H1 (cell line): Measurements from ENCODE around the gene GALNT9. TPM values are rescaled to one million over a fixed set of nuclear protein-coding genes. Genes with fewer than 3 reads are reported as not detected.

Experiments used
- SAP30 ChIP-seq: fragments of 300-600 bp; sonication (generic); IDR thresholded peaks from 2 replicates; pipeline ENCODE4 v1.7.1; 2012; ENCODE audit warnings: low read length, moderate library complexity, mild to moderate bottlenecking, inconsistent platforms; ENCODE audit not compliant: insufficient read depth, insufficient replicate concordance
- SUZ12 ChIP-seq: fragments of 200-600 bp; sonication (generic); IDR thresholded peaks from 2 replicates; pipeline ENCODE4 v1.6.1; 2012; ENCODE audit warnings: mild to moderate bottlenecking, inconsistent platforms, low read length, moderate library complexity, mixed read lengths
- ZNF274 ChIP-seq: IDR thresholded peaks from 2 replicates; pipeline ENCODE4 v1.7.0; 2012; ENCODE audit warnings: low read length, borderline replicate concordance; ENCODE audit errors: extremely low read depth
- polyA plus RNA-seq, 7 experiments: library from polyadenylated mRNA; depleted of rRNA in 3 of 7; stranded (reverse) in 5 of 7; unstranded in 2 of 7; fragments of >200 nt in 5 of 7; fragments of 200-250 nt in 2 of 7; gene quantifications; 1 replicate in 5 of 7; 2 replicates in 1 of 7; 4 replicates in 1 of 7; pipeline versions ENCODE4 v1.2.1 to v1.2.3, GENCODE V29; 2011 to 2013; ENCODE audit warnings: missing spikeins in 2 of 7, mixed read lengths in 2 of 7
- total RNA-seq: library from RNA; stranded (reverse); fragmentation: NEBNext Ultra II Directional; extraction: Animal tissue kit (Norgen Biotek cat#: 25700); gene quantifications from 2 replicates; pipeline ENCODE4 v1.2.1, GENCODE V29; 2021
- TF ChIP-seq, protein P1 (sequence below): IDR thresholded peaks from 2 replicates; pipeline ENCODE4 v1.6.1; 2011; ENCODE audit warnings: low read depth, mild to moderate bottlenecking, low read length; ENCODE audit not compliant: insufficient read depth

The GALNT9 gene
- total and polyA plus RNA-seq, 2 of the 8 experiments (the other 6 are each of a cell fraction or from before 2014, with no cell fraction given), result 2.0 to 3.6 TPM

DNA sequence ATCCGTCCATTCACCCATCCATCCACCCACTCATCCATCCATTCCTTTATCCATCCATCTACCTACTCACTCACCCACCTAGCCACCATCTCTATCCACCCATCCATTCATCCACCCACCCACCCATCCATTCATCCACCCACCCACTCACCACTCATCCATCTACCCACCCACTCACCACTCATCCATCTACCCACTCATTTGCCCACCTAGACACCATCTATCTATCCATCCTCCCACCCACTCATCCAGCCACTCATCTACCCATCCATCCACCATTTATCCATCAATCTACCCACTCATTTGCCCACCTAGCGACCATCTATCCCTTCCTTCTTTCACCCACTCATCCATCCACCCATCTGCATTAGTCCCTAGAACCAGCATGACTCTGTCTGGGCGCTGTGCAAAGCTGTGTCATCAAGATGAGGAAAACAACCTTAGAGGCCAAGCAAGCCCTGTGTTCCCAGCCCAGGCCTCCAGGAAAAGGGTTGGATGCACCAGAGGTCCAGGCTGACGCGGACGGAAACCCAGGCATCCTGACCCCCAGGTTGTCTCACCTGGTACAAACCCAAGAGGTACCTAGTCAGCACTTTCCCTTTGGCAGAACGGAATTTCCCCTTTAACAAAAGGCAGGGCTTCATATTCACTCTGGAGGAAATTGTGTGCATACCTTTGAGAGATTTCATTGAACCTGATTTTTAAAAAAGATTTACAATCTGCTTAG lies 111.4 kb downstream of the GALNT9 start (continued):
- TF ChIP-seq SAP30 (no peak), ZNF274 (no peak), SUZ12 (no peak)
- TF ChIP-seq, protein P1, sequence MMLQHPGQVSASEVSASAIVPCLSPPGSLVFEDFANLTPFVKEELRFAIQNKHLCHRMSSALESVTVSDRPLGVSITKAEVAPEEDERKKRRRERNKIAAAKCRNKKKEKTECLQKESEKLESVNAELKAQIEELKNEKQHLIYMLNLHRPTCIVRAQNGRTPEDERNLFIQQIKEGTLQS, result no peak
